ENCODE data around the gene CA4. TPM values are rescaled to one million over a fixed set of nuclear protein-coding genes. Genes with fewer than 3 reads are reported as not detected.

CA4 gene
- total RNA-seq, 4 donors from 2014 or later, result 2.2 to 9.0 (median 7.2) TPM; not detected in 1

DNA sequence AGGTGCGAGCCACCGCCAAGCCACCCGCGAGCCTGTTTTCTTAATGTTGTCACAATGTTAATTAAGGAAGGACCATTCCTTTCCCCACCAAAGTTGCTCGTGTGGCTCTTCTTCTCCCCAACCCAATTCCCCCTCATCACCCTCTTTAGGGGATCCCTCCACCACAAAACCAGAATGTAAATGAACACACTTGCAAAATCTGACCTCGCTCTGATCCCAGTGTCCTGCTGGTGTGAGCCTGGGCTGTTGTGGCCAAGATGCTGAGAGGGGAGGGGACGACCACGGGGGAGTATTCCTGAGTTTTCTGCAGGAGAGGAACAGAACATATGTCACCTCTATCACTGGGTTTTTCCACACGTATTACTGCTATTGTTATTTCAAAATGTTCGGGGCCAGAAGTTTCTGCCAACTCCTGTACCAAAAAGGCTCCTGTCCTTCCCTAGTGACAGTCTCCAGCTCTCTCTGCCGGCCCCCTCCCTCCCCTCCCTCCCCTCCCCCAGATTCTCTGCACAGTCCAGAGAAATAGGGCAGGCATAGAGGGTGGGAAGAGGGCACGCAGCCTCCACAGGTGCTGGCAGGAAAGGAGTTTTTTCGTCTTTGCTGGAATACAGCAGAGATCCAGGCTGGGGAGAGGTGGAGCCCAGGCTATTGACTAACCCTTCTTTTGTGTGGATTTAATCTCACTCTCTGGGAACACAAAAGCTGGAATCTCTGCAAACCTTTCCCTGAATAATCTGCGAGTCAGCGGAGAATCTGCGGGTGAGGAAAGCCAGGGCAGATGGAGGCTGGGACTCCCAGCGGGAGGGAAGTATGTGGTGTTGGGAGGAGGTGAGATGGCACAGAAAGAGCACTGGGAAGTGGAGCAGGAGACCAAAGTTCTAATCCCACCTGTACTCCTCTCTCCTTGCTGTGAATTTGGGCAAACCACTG lies 4.5 kb upstream of the CA4 start:
- Histone ChIP-seq H3K27ac (no peak overlapping the region), H3K9me3 (no peaks in the 10 kb centered on the region), H3K27me3 (peaks cover 74% of the 10 kb centered on the region), H3K4me3 (no peak overlapping the region), H3K4me1 (peaks cover 36% of the 10 kb centered on the region), H3K36me3 (no peaks in the 10 kb centered on the region)
- no peak for DNase-seq (ENCODE audit: low spot score in 2 of 2)
- WGBS, result 40% methylated on average over 17 of the region's 17 CpGs
- TF ChIP-seq EP300 (IDR thresholded peaks at IDR 0.05), result no peak
- no peak for TF ChIP-seq POLR2AphosphoS5 (IDR thresholded peaks at IDR 0.05)
- no peak for TF ChIP-seq POLR2A (IDR thresholded peaks at IDR 0.05)
- TF ChIP-seq, protein P1, sequence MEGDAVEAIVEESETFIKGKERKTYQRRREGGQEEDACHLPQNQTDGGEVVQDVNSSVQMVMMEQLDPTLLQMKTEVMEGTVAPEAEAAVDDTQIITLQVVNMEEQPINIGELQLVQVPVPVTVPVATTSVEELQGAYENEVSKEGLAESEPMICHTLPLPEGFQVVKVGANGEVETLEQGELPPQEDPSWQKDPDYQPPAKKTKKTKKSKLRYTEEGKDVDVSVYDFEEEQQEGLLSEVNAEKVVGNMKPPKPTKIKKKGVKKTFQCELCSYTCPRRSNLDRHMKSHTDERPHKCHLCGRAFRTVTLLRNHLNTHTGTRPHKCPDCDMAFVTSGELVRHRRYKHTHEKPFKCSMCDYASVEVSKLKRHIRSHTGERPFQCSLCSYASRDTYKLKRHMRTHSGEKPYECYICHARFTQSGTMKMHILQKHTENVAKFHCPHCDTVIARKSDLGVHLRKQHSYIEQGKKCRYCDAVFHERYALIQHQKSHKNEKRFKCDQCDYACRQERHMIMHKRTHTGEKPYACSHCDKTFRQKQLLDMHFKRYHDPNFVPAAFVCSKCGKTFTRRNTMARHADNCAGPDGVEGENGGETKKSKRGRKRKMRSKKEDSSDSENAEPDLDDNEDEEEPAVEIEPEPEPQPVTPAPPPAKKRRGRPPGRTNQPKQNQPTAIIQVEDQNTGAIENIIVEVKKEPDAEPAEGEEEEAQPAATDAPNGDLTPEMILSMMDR (IDR thresholded peaks at IDR 0.05), result no peak

DNA sequence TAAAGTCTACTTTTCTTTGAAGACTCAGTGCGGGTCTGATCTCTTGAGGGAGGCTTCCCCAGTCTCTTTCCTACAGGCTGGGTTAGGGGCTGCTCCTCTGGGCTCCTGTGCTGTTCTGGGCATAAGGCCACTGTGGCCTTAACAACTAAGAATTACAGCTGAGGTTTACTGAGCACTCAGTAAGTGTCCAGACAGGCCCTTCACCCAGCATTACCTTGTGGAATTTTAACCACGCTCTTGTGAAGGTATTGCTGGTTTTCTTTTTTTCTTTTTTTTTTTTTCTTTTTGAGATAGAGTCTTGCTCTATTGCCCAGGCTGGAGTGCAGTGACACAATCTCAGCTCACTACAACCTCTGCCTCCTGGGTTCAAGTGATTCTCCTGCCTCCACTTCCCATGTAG lies 3.6 kb upstream of the CA4 start:
- Histone ChIP-seq H3K27ac (no peak overlapping the region), H3K4me3 (no peak overlapping the region), H3K4me1 (peaks cover 38% of the 10 kb centered on the region), H3K9me3 (no peaks in the 10 kb centered on the region), H3K27me3 (peaks cover 74% of the 10 kb centered on the region), H3K36me3 (no peaks in the 10 kb centered on the region)
- no peak for DNase-seq (ENCODE audit: low spot score in 2 of 2)
- no peak for TF ChIP-seq EP300 (IDR thresholded peaks at IDR 0.05)
- no peak for TF ChIP-seq POLR2AphosphoS5 (IDR thresholded peaks at IDR 0.05)
- TF ChIP-seq, protein P1 (IDR thresholded peaks at IDR 0.05), result no peak
- no peak for TF ChIP-seq POLR2A (IDR thresholded peaks at IDR 0.05)
- 64% methylated on average over 2 of the region's 2 CpGs for WGBS

DNA sequence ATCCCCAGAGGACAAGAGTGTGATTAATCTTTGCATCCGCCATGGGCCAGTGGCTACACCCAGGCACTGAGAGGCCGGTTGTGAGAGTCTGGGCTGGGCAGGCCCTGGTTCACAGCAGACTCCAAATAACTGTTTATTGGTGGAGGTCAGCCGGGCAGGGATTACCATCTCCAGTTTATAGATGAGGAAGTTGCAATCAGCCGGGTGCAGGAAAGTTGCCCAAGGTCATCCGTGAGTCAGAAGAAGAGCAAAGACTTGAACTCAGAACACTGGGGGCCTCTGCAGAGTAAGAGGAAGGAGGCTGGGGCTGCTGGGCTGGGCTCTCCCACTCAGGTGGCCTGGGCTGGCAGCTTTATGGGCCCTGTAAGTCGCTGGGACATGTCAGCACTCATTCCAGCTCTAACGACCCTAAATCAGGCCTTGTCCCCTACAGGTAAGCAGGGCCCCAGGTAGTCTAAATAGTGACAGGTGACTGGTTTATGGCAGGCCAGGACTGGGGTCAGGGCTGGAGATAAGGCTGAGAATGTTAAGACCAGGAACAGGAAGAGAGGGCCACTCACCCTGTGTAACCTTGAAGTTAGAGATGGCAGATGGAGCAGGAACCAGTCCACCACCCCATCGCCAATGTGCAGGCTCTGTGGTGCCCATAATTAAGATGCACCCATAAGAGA lies 2.1 kb upstream of the CA4 start:
- Histone ChIP-seq H3K27ac (no peak overlapping the region), H3K4me1 (peaks cover 24% of the 10 kb centered on the region), H3K36me3 (no peaks in the 10 kb centered on the region), H3K4me3 (no peak overlapping the region), H3K27me3 (peaks cover 84% of the 10 kb centered on the region), H3K9me3 (no peaks in the 10 kb centered on the region)
- WGBS, result 68% methylated on average over 7 of the region's 8 CpGs
- DNase-seq (ENCODE audit: low spot score in 2 of 2), result no peak
- TF ChIP-seq EP300 (IDR thresholded peaks at IDR 0.05) (no peak), POLR2A (IDR thresholded peaks at IDR 0.05) (no peak), POLR2AphosphoS5 (IDR thresholded peaks at IDR 0.05) (no peak)
- TF ChIP-seq, protein P1 (IDR thresholded peaks at IDR 0.05), result no peak

DNA sequence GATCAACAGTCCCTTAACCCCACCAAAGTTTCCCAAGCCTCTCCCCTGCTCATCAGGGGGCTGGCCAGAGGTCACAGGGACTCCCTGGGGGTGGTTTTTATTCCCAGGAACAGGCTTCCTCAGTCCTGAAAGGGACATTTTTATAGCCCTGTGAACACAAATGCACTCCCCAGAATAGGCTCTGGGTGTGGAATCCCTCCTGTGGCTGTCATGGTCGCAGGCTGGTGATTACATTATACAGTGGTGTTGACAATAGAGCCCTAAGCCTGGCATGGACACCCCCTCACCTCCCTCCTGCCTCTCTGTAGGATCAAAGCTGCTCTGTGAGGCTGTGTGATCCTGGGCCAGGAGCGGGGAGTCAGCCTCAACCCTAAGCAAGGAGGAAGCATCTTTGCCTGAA lies 1.4 kb upstream of the CA4 start:
- H3K27ac ChIP-seq, result no peak overlapping the region
- H3K4me3 ChIP-seq, result no peak overlapping the region
- peaks cover 19% of the 10 kb centered on the region for H3K4me1 ChIP-seq
- no peaks in the 10 kb centered on the region for H3K36me3 ChIP-seq
- H3K27me3 ChIP-seq, result peaks cover 84% of the 10 kb centered on the region
- TF ChIP-seq EP300 (IDR thresholded peaks at IDR 0.05), result no peak
- TF ChIP-seq POLR2A (IDR thresholded peaks at IDR 0.05), result no peak
- TF ChIP-seq POLR2AphosphoS5 (IDR thresholded peaks at IDR 0.05), result no peak
- TF ChIP-seq, protein P1 (IDR thresholded peaks at IDR 0.05), result no peak
- WGBS, result 60% methylated on average over 2 of the region's 2 CpGs
- no peaks in the 10 kb centered on the region for H3K9me3 ChIP-seq
- no peak for DNase-seq (ENCODE audit: low spot score in 2 of 2)

DNA sequence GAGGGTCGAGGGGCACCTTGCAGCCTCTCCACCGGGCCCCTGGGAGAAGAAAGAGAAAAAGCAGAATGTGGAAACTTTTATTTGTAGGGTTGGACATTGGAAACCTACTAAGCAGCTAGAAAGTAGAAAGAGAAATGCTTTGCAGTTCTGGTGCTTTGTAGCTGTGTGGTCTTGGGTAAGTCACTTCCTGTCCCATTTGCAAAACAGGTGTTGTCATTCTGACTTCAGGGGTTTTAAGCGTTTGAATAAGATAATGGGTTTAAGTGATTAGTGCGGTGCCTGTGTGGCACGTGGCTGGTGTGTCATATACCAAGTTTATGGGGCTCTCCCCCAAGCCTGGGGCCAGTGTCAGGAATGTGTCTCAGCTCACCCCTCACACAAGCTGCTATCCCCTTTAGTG lies 1.6 kb downstream of the CA4 start:
- Histone ChIP-seq H3K9me3 (no peaks in the 10 kb centered on the region), H3K27ac (no peak overlapping the region), H3K36me3 (no peaks in the 10 kb centered on the region), H3K27me3 (peaks cover 74% of the 10 kb centered on the region), H3K4me3 (no peak overlapping the region), H3K4me1 (peaks cover 32% of the 10 kb centered on the region)
- DNase-seq (ENCODE audit: low spot score in 2 of 2), result no peak
- no peak for TF ChIP-seq POLR2AphosphoS5 (IDR thresholded peaks at IDR 0.05)
- TF ChIP-seq, protein P1 (IDR thresholded peaks at IDR 0.05), result no peak
- TF ChIP-seq EP300 (IDR thresholded peaks at IDR 0.05), result no peak
- TF ChIP-seq POLR2A (IDR thresholded peaks at IDR 0.05), result no peak
- WGBS, result 45% methylated on average over 5 of the region's 5 CpGs
